Measurements from ENCODE around the gene GPR161. TPM values are rescaled to one million over a fixed set of nuclear protein-coding genes. Genes with fewer than 3 reads are reported as not detected.

GPR161 gene
- total RNA-seq, 2 experiments from 2014 or later = not detected

- H3K9me3 Mint-ChIP-seq = no peaks in the 10 kb centered on the region
- TF ChIP-seq CTCF (IDR thresholded peaks at IDR 0.05) = no peak
- ChIA-PET CTCF (interaction anchor here (0.7 kb wide), 1 partner anchor 28 kb away, joined by 4 read pairs; no protein-coding TSS in a partner anchor), POLR2A (no interaction called here)
- intact Hi-C loops (cut with DNase I, micrococcal nuclease) = no loop called here
- H3K27ac Mint-ChIP-seq = no peak overlapping the region
- H3K4me1 Mint-ChIP-seq (ENCODE audit: low read depth) = no peaks in the 10 kb centered on the region
- H3K36me3 Mint-ChIP-seq (ENCODE audit: low read depth) = no peaks in the 10 kb centered on the region
- DNase-seq (no peak), ATAC-seq (ENCODE audit: poor library complexity) (no peak)
- no peak overlapping the region for H3K4me3 Mint-ChIP-seq
- H3K27me3 ChIP-seq (ENCODE audit: control insufficient read depth in 1 of 2, insufficient read depth in 2 of 2, low read length in 2 of 2) = no peaks in the 10 kb centered on the region
- H3K4me1 ChIP-seq (ENCODE audit: insufficient read depth, low read length) = no peaks in the 10 kb centered on the region
- no peaks in the 10 kb centered on the region for H3K9me3 ChIP-seq (ENCODE audit: control insufficient read depth in 1 of 2, insufficient read depth in 1 of 2, low read length in 2 of 2)
- H3K27ac ChIP-seq (ENCODE audit: low read depth in 1 of 2, low read length in 2 of 2) = no peak overlapping the region
- no peak overlapping the region for H3K4me3 ChIP-seq (ENCODE audit: low read length)
- H3K36me3 ChIP-seq (ENCODE audit: insufficient read depth, low read length) = no peaks in the 10 kb centered on the region
- no peaks in the 10 kb centered on the region for H3K27me3 Mint-ChIP-seq
Measured at GRCh38 chr1:168099337-168099801, 37.4 kb downstream of the GPR161 start.

- Histone ChIP-seq H3K9me3 (ENCODE audit: control insufficient read depth in 1 of 2, insufficient read depth in 1 of 2, low read length in 2 of 2) (no peaks in the 10 kb centered on the region), H3K4me3 (ENCODE audit: low read length) (no peak overlapping the region), H3K27ac (ENCODE audit: low read depth in 1 of 2, low read length in 2 of 2) (no peak overlapping the region), H3K36me3 (ENCODE audit: insufficient read depth, low read length) (no peaks in the 10 kb centered on the region), H3K27me3 (ENCODE audit: control insufficient read depth in 1 of 2, insufficient read depth in 2 of 2, low read length in 2 of 2) (no peaks in the 10 kb centered on the region), H3K4me1 (ENCODE audit: insufficient read depth, low read length) (no peaks in the 10 kb centered on the region)
- H3K9me3 Mint-ChIP-seq = no peaks in the 10 kb centered on the region
- H3K36me3 Mint-ChIP-seq (ENCODE audit: low read depth) = no peaks in the 10 kb centered on the region
- DNase-seq = no peak
- ChIA-PET CTCF (no interaction called here), POLR2A (interaction anchor here (0.7 kb wide), 1 partner anchor 8 kb away, joined by 3 read pairs; no protein-coding TSS in a partner anchor)
- H3K4me1 Mint-ChIP-seq (ENCODE audit: low read depth) = no peaks in the 10 kb centered on the region
- H3K4me3 Mint-ChIP-seq = no peak overlapping the region
- no peak for ATAC-seq (ENCODE audit: poor library complexity)
- TF ChIP-seq CTCF (IDR thresholded peaks at IDR 0.05) = no peak
- no peaks in the 10 kb centered on the region for H3K27me3 Mint-ChIP-seq
- intact Hi-C loops (cut with DNase I, micrococcal nuclease) = no loop called here
- no peak overlapping the region for H3K27ac Mint-ChIP-seq
Measured at GRCh38 chr1:168098534-168099320, 38.0 kb downstream of the GPR161 start.

GRCh38 chr1:168097921-168098528 lies 38.7 kb downstream of the GPR161 start:
- ChIA-PET POLR2A (interaction anchor here (0.7 kb wide), 1 partner anchor 9 kb away, joined by 3 read pairs; no protein-coding TSS in a partner anchor), CTCF (no interaction called here)
- no peaks in the 10 kb centered on the region for H3K27me3 ChIP-seq (ENCODE audit: control insufficient read depth in 1 of 2, insufficient read depth in 2 of 2, low read length in 2 of 2)
- no peaks in the 10 kb centered on the region for H3K9me3 ChIP-seq (ENCODE audit: control insufficient read depth in 1 of 2, insufficient read depth in 1 of 2, low read length in 2 of 2)
- H3K4me3 ChIP-seq (ENCODE audit: low read length) = no peak overlapping the region
- H3K9me3 Mint-ChIP-seq = no peaks in the 10 kb centered on the region
- H3K27me3 Mint-ChIP-seq = no peaks in the 10 kb centered on the region
- ATAC-seq (ENCODE audit: poor library complexity) (no peak), DNase-seq (no peak)
- intact Hi-C loops (cut with DNase I, micrococcal nuclease) = no loop called here
- H3K36me3 Mint-ChIP-seq (ENCODE audit: low read depth) = no peaks in the 10 kb centered on the region
- no peaks in the 10 kb centered on the region for H3K36me3 ChIP-seq (ENCODE audit: insufficient read depth, low read length)
- no peak overlapping the region for H3K27ac Mint-ChIP-seq
- H3K4me1 Mint-ChIP-seq (ENCODE audit: low read depth) = no peaks in the 10 kb centered on the region
- no peak overlapping the region for H3K27ac ChIP-seq (ENCODE audit: low read depth in 1 of 2, low read length in 2 of 2)
- no peak overlapping the region for H3K4me3 Mint-ChIP-seq
- H3K4me1 ChIP-seq (ENCODE audit: insufficient read depth, low read length) = no peaks in the 10 kb centered on the region
- no peak for TF ChIP-seq CTCF (IDR thresholded peaks at IDR 0.05)
